ENCODE data around the gene NKX2-3.

Gene NKX2-3

DNA sequence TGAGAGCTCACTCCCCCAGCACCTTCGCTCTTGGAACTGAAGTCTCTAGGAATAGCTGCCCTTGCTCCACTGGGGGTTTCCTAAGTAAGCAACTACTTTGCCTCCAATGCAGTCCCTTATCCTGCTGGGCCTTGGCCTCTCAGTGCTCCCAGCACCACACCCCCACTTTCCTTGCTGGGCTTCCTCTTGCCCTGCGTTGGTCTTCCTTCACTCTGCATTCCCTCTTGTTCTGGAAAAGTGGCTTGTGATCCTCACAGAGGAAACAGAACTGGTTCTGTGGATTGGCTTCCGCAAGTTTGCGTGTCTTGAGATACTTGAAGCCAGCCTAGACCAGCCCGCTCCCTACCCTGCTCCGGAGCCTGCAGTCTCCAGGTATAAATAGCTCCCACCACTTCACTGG lies 6.4 kb downstream of the NKX2-3 start:
- no peak for DNase-seq

DNA sequence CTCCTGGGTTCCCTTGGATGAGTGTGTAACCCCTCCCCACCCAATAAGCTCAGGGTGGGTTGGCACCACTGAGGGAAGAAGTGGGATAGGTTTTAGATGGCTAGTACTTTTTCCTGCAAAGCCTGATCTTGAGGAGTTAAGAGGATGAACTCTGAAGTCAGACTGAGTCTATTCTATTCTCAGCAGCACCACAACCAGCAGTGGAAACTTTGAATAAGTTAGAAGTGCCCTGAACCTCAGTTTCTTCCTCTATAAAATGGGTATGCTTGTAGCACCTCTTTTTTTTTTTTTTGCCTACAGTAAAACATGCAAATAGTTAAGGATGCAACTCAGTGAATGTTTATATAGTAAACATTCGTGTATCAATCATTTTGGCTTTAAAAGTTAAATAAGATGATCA lies 7.1 kb downstream of the NKX2-3 start:
- no peak for DNase-seq

DNA sequence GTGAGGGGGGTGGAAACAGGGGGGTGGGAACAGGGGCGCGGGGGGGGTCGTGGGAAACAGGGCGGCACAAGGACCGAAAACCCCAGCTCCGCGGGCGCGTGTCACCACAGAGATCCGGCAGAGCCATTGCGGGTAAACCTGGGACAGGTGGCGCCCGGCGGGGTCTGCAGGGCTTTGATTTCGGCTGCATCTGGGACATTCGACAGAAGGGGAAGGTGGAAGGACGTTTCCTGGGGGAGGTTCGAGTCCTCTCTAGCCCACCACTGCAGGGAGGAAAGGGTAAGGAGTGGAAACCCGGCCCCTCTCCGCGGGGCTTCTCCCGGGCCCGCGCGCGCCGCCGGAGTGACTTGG lies 7.5 kb downstream of the NKX2-3 start:
- no peak for DNase-seq

DNA sequence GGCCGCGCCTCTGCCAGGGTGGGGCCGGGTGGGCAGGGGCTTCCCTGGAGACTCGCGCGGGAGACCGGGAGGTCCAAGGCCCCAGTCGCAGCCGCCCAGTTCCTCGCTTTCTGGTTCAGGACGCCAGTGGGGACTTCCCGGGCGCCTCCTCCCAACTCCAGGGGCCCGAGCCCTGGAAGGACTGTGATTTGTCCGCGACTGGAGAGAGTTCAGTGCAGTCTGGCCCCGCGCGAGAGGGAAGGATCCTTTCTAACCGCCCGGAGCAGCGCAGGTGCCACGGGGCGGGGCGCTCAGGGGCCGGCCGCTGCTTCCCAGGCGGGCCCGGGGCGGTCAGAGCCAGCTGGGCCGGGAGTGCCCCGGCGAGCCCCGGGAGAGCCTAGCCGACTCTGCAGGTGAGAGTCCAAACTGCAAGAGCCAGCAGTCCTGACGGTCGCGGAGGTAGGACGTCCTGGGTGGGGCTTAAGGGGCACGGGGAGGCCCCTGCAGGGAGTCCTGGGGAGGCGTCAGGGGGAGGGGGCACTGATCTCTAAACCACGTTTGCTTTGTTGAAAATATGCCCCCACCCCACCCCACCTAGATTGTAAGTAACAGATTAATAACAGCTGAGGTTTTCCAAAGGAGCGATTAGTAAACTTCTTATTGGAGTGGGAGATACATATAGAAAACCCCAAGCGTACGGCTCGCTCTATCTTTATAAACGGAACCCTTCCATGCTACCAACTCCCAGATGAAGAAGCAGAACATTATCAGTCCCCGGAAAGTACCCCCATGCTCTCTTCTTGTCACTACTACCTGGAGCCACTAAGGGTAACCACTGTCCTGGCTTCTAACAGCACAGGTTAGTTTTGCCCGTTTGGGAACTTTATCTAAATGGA lies 8.2 kb downstream of the NKX2-3 start:
- no peak for DNase-seq

DNA sequence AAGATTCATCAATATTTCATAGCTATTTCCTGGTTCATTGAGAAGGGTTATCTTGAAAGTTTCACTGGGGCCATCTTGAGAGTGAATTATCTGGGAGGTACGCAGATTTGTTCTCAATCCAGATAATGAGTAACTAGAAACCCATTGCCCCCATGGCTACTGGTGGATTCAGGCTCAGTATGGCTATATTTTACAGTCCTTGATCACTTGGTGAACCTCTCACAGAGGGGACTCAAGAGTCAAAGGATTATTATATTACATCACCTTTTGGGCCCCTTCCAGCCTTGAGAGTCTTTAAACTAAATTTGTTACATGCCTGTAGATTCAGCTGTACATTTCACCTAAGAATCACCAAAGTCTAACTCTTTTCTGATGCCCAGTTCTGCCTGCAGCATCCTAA lies 11.6 kb downstream of the NKX2-3 start:
- DNase-seq, result no peak

DNA sequence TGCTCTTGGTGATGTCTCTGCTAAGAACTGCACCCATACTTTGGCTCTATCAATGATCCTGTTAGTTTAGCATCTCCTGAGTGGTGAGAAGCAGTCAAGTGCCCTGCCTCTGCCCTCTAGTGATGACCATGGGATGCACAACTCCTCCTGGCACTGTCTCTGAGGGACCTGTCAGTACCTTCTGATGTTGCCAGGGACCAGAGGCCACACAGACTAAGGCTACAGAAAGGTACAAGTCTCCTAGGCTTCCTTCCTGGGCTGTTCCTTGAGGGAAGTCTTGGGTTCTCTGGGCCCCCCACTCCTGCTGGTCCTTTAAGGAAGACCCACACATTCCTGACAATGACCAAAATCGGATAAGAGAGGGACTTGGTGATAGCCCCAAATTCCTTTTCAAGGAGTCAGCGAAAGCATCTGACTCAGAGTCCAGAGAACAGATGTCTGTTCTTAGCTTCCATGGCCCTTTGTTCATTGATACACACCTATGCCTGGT lies 15.3 kb downstream of the NKX2-3 start:
- no peak for DNase-seq

DNA sequence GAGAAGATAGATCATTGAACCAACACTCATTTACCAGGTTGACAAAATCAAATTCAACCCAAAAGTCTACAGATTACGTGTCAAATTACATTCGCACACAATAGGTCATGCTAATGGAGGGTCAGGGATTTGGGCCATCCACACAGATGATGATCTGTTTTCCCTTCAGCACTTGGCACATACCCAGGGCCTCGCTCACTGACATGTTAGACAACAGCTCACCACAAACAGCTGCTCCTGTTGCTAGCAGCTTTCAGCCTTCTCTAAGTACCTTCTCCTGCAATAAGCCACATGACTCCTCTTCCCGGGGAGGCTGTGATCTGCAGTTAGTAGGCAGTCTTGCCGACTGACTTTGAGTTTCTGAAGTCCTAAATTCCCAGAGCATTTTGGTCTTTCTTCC lies 18.4 kb downstream of the NKX2-3 start:
- DNase-seq, result peak in 1 of 14 donors; percentile 1

DNA sequence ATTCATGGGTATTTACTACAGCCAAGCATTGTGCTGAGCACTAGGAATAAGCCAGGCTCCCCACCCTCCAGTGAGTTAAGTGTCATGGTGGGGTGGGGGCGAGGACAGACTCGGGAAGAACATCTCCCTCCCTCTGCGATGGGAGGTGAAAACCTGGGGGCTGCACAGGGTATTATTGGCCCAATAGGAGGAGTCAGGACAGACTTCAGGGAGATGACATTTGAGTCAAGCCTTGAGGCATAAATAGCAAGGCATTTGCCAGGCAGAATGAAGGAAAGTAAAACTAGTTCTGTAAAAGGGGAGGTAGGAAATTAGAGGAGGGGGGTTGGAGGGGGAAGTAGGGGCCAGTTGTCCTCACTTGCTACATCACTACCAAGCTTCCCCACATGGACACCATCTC lies 18.9 kb downstream of the NKX2-3 start:
- no peak for DNase-seq

DNA sequence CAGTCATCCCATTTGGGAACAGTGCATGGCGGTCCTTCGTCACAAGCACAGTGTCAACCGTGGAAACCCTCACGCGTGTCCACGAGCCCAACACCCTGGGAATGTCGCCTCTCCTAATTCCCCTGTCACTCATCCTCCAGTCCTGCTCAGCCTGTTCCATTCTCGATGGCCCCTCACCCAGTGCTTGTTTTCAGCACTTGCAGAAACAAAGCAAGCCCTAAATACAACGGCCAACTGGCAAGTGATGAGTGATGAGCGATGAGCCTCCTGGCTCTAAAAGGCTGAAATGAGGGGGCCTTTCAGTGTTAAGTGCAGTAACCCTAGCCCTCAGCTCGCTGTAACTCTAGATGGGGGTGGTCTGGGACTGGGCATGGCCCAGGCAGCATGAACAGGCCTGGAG lies 22.6 kb downstream of the NKX2-3 start:
- no peak for DNase-seq

DNA sequence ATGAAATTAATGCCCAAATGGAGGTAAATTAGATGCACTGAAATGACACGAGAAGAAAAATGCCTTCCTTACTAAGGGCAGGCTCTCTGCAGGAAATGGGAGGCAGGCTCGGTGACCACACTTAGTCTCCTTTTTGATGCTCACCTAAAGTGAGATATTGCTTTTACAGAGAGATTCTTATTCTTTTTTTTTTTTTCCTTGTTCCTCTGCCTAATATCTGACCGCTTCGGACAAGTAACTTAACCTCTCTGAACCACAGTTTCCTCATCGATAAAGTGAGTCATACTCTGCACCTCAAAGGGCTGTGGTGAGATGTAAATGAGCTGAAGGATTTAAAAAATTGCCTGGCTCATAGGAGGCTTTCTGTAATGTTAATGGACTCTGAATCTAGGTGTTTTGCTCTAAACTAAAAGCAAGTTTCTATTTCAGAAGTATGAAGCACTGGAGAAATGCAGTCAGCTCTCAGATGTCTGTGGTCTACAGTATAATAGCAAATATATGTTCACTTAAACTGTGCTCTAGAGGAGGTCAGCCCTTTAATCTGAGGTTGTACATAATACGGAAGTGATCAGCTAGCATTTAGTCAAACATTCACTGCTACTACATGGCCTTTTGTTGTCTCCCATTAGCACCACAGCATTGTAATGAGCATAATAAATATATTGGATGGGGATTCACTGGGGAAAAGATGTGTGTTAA lies 23.2 kb downstream of the NKX2-3 start:
- no peak for DNase-seq

DNA sequence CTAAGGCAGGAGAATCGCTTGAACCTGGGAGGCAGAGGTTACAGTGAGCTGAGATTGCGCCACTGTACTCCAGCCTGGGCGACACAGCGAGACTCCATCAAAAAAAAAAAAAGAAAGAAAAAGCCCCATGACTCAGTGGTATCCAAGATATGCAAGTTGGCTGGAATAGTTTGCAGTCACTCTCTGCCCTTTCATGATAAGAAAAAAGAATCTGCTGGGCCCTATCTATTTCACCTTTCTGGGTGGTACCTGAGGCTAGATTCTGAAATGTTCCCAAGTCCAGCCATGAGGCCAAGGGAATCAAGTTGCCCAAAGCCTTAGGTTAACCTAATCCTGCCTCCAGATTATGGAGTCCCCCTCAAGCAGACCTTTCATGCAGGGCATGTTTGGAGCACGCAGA lies 24.3 kb downstream of the NKX2-3 start:
- no peak for DNase-seq

DNA sequence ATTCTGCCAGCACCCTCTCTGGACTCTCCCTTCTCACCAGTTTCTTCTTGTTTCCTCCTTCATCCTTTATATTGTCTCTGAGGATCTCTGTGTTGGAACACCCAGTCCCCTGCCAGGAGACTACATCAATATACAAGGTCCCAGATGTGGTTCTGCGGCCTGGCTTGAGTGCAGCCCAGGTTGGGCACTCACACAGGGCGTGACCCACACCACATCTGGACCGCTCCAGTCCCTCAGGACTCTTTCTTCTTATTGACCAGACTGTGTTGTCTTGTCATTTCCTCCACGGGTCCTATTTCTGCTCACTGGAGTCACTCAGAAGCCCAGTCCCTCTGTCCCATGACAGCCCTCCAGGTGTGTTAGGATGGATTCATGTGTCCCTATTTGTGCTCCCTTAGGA lies 26.0 kb downstream of the NKX2-3 start:
- DNase-seq, result no peak

DNA sequence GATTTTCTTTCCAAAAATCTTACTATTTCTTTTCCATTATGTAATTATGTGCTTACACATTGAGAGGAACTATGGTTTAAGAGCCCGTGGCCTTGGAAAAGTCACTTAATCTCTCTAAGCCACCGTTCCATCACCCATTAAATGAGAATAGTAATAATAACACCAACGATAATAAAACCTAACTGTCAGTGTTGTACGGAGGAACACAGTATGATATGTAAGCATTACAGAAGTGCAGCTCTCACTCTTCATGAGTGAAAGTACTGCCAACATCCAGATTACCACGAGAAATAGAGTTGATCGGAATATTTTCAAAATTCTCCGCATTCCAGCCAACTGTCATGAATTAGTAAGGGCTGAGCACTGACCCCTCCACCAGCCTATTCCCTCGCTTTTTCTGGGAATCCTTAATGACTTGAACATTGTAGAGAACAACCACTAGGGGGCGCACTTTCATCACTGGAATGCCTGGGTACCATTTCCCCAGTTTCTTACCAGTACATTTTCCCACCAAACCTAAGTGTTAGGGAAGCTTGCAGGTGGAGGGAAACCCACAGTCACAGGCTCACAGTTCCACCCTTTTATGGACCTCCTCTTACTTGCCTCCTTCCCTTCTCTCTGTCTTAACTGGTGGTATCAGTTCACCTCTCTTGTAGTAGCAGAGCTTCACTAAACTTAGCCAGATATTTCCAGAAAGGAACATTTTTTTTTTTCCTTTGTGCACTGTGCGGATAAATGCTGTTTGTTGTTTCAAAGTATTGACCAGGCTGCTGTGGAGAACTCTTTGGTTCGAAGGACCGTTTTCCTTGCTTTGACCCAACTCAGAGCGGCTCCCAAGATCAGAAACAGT lies 27.8 kb downstream of the NKX2-3 start:
- DNase-seq, result peak in 7 of 14 donors; percentile 1 to 36 (median 15)

DNA sequence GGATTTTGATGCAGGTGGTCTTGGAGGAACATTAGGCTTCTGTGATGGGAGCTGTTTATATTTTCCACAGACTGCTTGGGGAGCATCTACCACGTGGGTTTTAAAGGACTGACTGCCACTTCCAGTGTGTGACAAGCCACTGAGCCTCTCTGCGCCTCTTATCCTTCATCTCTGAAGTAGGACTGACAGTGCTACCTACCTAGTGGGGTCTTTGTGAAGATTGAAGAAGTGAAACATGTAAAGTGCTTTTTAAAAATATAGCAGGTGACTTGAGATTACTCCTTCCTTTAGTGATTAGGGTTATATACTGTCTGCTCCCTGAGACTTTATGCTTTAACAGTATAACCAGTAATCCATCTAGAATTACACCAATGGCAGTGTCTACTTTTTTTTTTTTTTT lies 29.9 kb downstream of the NKX2-3 start:
- DNase-seq, result no peak

DNA sequence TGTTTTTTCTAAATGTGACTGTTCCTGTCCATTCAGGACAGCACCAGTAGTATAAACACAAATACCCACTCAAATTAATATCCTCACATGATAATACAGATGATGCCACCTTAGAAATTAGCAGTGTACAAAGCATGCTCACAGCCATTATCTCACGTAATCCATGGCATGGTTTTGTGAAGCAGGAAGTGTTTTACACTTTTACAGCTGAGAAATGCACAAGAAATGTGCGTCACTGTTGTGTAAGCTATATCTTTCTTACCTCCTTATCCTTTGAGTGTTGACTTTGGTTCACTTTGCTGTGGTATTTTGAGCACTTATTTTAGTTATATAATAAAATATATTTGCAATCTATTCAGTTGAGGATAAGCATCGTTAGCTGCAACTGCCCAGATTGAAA lies 31.6 kb downstream of the NKX2-3 start:
- DNase-seq, result no peak

DNA sequence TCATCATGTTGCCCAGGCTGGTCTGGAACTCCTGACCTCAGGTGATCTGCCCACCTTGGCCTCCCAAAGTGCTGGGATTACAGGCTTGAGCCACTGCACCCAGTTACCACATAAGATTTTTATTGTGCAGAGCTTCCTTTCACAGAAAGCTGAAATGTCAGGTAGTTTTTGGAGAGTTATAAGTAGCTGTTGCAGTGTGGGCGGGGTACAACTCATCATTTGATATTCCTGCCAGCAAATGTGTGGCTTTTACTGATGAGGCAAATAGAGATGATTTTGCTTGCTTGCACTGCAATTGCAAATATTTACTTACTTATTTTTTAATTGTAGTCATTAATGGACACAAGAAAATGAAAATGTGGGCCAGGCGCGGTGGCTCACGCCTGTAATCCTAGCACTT lies 32.4 kb downstream of the NKX2-3 start:
- no peak for DNase-seq

DNA sequence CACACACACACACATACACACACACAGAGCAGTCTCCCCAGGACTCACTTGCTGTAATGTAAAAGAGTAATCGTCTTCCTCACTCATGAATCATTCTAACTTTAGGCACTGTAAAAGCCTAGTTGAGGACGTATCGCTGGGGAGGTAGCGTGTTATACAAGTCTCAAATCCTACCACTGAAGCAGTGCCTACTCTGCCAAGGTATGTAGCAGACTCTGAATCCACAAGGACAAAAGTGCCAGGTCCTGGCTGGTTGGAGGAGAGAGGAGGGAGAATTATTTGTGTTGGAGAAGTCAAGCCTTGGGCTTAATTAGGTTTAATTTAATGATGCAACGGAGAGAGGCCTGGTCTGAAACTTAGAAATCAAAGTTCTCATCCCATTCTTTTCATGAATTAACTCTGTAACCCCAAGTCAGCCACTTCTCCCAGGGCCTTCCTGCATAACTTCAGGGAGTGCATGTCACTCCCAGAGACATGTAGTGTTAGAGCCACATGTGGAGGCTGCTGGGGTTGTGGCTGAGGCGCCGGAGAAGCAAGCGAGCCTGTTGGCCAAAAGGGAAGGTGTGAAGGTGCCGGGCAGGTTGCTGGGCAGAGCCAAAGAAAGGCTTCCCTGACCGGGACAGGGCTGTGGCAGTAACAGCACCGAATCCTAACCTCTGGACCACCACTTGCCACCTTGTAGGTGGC lies 36.7 kb downstream of the NKX2-3 start:
- no peak for DNase-seq

DNA sequence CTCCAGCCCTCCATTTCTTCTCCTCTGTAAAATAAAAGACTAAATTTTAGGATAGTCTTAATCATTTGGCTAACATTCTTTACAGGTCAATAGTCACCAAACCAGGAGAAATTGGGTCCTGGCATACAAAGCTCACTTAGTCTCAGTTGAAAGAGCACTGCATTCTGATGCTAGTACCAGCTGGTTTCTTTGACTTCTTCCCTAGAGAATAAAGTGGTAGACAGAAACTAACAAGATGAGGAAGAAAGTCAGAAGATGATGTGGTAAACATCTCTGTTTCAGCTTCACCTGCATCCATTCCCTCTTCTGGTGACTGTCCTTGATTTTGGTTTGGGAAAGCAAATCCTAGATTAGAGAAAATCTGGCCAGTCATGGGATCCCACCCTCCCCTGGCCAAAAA lies 37.2 kb downstream of the NKX2-3 start:
- no peak for DNase-seq

DNA sequence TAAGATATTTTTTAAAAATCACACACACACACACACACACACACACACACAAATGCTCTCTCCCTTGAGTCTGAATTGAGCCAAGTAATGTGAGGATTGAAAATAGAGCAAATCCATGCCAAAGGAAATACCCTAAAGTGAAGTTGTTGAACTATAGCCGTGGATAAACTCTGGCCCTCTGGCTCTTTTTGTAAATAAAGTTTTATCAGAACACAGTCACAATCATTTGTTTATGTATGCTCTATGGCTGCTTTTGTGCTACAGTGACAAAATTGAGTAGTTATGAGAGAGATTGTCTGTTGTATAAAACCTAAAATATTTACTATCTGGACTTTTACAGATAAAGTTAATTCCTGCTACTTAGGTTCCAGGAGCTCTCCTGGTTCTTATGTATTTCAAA lies 39.1 kb downstream of the NKX2-3 start:
- DNase-seq, result no peak

DNA sequence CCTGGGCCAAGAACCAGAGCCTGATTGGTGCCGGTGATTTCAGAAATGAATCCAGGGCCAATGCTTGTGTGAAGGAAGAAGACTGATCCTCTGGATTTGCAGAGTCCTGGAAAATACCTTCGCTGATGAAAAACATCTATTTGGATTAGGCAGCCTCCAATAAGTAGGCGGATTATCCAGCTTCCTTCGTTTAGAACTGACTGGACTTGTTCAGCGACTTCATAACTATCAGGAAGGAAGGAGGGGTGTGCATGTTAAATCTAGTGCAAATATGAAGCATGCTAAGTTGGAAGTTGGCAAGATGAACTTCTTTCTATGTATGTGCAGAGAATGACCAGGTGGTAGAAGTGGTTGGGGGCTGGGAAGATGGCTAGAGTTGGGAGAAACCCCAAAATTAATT lies 41.0 kb downstream of the NKX2-3 start:
- DNase-seq, result no peak

DNA sequence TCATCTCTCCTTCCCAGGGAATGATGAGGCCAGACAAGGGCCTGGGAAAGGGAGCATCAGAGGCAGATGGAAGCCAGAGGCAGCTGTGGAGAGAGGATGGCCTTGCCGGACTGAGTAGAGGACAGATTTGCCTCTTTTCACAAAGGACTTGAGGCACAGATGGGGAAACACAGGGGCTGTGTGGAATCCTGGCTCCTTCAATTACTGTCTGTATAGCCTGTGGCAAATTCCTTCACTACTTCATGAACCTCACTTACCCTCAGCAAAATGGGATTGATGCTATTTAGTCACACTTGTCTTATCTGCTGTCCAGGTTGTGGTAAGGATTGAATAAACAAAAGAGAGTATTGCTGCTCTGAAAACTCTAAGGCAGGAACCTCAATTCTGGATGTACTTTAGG lies 47.2 kb downstream of the NKX2-3 start:
- no peak for DNase-seq

DNA sequence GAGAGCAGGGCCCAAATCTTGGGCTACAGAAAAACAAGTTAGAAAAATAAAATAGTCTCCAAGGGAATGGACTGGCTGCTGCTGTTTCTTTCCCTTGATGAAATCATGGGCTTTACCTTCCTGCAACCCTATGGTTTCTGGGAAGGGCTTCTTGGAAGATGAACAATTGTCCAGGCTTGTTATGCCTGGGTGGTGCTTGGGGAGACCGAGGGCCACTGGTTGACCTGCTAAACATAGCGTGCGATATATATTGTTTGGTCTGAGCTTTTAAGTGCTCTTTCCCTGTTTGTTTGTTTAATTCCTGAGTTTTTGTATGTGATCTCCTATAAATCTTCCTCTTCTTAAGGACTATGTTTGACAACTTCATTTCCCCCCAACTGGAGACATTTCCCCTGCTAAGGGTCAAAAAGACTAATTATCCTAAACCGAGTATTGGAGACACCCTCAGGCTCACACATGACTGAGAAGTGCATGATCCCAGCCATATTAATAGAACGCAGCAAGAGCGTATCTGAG lies 49.6 kb downstream of the NKX2-3 start:
- DNase-seq, result no peak

All from C1 segment of cervical spinal cord (tissue), 14 donors.